ENCODE results near the gene ANGPTL2.

The ANGPTL2 gene

GRCh38 chr9:127075624-127076372, 46.6 kb downstream of the ANGPTL2 start:
- no peak for DNase-seq (ENCODE audit: low read depth)

DNA sequence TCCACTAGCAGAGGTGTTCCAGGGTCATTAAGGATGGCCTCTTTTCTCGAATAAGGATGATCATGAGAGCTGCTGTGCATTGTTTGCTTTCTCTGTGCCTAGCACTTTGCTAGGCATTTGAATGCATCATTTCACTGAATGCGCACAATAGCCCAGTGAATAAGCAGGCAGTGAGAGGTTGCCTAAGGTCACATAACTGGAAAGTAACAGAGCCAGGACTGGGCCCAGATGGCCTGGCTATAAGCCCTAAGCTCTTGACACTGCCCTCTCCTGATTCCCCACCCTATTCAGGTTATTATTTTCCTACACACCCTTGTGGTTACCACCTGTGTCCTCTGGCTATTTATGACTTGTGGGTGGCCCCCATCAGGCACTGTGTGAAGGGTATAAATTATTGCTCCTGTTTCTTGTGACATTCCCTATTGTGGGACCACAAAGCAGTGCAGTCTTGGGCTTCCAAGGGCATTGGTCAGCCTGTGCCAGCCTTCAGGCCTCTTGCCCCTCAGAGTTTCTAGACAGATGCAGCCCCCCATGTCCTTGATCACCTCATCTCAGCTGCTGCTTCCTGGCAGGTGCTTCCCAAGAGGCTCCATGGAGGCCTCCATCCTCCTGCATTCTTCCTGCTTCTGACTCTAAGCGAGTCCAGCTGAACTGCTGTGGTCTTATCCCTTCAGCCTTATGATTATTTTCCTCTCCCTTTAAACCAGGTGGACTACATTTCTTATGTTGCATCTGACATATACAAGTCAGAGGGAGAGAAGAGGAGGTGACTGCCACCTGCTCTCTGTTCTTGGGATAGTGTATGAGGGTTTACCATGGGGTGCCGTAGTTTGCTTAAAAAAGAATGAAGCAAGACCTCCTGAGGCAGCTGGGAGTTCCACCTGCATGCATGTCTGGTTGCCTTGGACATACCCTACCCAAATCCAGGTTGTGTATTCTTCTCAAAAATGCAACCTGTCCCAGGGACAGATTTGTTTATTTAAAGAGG, 47.6 kb downstream of the ANGPTL2 start:
- DNase-seq (ENCODE audit: low read depth) = no peak

DNA sequence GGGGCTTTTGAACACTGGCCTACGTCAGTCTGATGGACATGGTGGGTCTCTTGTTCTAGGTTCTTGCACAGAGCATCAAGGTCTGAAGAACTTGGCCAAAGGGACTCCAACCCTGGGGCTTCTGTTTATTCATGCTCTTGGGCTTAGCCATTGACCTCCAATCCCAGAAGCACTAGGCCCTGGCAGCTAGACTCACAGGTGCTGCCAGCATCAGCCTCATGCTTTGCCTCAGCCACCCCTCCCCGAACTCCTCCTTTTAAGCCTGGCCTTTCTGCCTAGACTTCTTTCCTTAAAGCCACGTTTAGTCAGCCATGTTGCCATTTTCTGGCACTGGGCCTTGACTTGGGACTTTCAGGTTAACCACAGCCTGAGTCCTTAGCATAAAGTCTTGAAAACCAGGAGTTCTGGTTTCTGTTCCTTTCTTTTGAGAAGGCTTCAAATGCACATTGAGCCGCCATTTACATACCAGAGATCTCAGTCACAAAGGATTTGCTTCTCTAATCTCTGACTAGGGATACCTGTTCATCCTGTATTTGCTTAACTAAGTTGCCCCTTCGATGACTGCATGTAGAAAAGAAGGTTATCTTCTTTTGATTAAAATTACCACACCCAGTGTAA, 54.7 kb downstream of the ANGPTL2 start:
- DNase-seq (ENCODE audit: low read depth) = no peak

GRCh38 chr9:127066851-127067136, 55.6 kb downstream of the ANGPTL2 start:
- no peak for DNase-seq (ENCODE audit: low read depth)

DNA sequence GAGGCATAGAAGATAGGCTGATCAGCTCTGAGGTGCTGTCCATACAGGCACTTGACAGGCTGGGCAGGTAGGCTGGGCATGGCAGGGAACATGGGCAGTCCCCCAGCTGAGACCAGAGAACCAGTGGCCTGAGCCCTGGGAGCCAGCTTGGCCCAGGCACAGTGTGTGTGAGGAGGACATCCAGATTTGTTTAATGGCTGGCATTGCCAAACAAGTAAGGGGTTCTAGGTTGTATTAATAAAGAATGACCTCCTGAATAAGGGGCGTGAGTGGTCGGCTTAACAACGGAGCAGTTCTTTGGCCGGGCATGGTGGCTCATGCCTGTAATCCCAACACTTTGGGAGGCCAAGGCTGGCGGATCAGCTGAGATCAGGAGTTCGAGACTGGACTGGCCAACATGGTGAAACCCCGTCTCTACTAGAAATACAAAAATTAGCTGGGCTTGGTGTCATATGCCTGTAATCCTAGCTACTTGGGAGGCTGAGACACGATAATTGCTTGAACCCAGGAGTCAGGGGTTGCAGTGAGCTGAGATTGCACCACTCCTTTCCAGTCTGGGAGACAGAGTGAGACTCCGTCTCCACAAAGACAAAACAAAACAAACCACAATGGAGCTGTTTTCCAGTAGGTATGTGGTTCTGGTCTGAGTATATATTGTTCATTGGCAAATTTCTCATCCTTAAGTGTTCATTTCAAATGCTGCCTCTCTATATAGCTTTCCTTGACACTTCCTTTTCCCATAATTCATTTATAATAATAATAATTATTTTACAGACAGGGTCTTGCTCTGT, 56.2 kb downstream of the ANGPTL2 start:
- no peak for DNase-seq (ENCODE audit: low read depth)

- DNase-seq (ENCODE audit: low read depth) = no peak
Observed at GRCh38 chr9:127065592-127065991, 56.8 kb downstream of the ANGPTL2 start.

DNA sequence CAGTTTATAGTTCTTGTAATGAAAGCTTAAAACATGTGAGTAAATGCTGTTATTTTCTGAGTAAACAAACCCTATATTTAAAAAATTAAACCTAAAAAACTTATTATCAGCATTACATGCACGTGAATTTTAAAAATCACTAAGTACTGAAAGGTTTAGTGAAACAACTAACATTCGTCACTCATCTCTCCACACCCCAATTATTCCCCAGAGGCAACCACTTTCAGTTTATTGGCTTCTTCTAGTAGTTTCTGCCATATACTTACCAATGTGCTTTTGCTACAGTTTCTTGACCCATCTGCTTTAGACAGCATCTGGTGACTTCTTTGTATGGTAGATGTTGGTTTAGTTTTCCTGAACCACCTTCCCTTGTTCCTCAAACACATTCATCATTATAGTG, 58.1 kb downstream of the ANGPTL2 start:
- no peak for DNase-seq (ENCODE audit: low read depth)

DNA sequence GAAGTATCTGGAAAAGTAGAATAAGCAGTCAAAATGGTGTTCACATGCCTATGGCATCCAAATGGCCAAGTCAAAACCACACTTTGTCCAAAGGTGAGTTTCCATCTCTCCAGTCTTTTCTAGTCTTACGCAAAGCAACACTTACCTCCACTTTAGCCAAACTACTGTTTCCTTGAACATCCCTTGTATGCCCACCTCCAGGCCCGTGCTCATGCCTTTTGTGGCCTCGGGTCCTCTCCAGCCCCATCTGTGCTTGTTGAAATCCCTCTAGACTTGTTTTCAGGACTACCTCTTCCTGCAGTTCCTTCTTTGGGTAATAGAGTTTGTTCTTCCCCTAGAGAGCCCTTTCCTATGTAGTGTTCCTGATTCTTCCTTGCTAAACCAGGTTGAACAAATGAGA, 61.0 kb downstream of the ANGPTL2 start:
- DNase-seq (ENCODE audit: low read depth) = no peak

DNA sequence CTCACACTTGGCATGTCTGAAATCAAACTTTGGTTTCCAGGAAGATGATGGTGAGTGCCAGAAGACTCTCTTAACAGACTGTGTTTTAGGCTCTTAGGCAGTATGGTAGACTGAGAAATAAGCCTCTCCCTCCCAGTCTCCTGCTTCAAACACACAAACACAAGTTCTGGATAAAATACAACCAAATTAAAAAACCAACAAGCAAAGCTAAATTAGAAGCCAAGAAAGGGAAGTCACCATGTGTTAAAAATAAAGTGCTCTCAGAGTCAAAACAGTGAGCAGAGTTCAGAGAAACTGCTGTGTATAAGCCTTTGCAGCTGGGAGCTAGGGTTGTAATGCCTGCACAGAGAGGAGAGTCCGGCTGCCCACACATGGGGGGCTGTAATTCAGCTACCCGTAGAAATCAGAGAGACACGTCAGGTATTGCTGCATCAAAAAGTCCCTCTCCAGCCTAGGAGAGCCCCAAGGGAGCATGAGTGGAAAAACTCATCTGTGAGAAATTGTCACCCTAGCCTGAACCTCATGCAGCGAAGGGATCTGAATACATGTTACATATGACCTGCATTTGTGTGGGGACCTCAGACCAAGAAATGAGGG, 62.6 kb downstream of the ANGPTL2 start:
- DNase-seq (ENCODE audit: low read depth) = no peak

- DNase-seq (ENCODE audit: low read depth) = no peak
Observed at GRCh38 chr9:127059030-127059429, 63.4 kb downstream of the ANGPTL2 start.

DNA sequence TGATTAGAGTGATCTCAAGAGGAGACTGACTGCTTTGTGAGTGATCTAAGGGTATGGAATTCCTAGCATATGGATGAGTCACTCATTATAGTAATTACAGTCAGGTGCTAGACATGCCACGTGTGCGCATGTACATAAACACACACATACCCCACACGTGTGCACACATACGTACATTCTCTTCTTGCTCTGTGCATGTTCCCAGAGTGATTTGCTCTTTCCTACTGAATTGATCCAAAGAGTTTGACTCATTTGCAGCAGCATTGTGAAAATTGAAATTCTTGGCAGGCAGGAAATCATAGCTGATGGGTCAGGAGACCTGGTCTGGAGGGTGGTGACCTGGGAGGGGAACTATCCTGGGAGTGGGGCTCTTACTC, 63.8 kb downstream of the ANGPTL2 start:
- no peak for DNase-seq (ENCODE audit: low read depth)

DNA sequence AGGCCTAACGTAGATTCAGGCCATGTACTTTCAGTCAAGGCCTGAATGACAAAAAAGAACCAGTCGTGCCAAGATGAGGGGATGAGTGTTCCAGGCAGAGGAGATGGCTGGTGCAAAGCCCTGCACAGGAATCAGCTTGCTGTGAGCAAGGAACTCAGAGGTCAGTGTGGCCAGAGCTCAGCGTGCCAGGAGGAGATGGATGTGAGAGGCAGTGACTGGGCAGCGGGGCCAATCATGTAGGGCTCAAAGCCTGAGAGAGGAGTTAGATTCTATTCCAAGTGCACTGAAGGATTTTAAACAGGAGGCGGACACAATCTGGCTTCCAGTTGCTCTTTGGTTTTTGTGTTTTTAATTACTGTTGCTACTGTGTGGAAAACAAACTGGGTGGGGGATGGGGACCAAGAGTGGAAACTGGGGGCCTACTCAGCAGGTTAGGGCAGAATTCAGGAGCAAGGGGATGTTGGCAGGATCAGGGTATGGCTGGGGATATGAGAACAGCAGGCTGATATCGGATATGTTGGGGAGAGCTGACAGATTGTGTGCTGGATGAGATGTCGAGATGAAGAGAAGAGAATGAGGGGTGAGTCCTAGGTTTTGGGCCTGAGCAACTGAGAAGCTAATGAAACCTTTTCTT, 64.3 kb downstream of the ANGPTL2 start:
- DNase-seq (ENCODE audit: low read depth) = no peak

DNA sequence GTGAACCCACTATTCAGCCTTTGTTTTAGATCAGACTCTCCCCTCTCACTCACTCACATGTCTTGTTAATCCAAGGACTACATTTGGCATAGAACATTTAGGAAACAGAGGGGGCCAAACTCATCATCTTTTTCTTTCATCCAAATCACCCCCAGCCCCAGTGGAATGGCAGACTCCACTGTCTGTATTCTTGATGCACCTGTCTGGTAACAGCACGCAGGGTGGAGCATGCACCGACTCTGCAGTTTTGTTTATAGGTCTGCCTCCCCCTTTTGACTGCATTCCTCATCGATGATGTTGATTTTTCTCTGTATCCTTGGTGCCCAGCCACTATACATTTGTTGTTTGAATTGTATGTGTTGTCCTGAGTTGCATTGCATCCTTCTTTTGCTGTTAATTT, 66.0 kb downstream of the ANGPTL2 start:
- no peak for DNase-seq (ENCODE audit: low read depth)

- no peak for DNase-seq (ENCODE audit: low read depth)
Observed at GRCh38 chr9:127055745-127056402, 66.6 kb downstream of the ANGPTL2 start.

- DNase-seq (ENCODE audit: low read depth) = no peak
Observed at GRCh38 chr9:127053960-127054359, 68.5 kb downstream of the ANGPTL2 start.

GRCh38 chr9:127053057-127053821, 69.2 kb downstream of the ANGPTL2 start:
- no peak for DNase-seq (ENCODE audit: low read depth)

GRCh38 chr9:127051881-127052595, 70.4 kb downstream of the ANGPTL2 start:
- no peak for DNase-seq (ENCODE audit: low read depth)

- no peak for DNase-seq (ENCODE audit: low read depth)
Observed at GRCh38 chr9:127050591-127051001, 71.8 kb downstream of the ANGPTL2 start.

DNA sequence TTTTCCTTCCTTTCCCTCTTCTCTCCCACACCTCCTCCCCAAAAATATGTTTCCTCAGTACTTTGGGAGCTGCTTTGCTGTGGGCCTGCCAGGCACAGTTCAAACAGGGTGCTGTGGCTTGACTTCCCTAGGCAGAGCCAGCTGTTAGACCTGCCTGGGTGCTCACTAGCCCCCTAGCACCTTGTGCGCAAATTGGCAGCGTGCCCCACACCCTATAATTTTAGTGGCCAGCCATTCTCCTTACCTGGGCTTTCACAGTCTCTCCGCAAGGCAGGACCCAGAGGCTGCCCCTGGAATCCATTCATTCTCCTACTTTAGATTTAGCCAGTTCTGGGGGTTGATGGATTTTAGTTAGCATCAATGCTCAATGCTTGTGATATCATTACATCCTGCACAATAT, 72.3 kb downstream of the ANGPTL2 start:
- DNase-seq (ENCODE audit: low read depth) = no peak
